ENCODE measurements around the gene NUP214. TPM values are rescaled to one million over a fixed set of nuclear protein-coding genes. Genes with fewer than 3 reads are reported as not detected.
A peak's percentile ranks its signal among the peaks of the same experiment; 100 is the strongest.

NUP214 gene
- polyA plus RNA-seq, 1 donor from 2014 or later: 15.0 TPM

GRCh38 chr9:131282175-131282574, 156.8 kb downstream of the NUP214 start:
- Histone ChIP-seq H3K9ac (ENCODE audit: low read length) (no peak overlapping the region), H3K4me3 (ENCODE audit: low read length) (no peak overlapping the region), H3K27ac (ENCODE audit: low read length) (no peak overlapping the region), H4K20me1 (ENCODE audit: insufficient read depth) (no peaks in the 10 kb centered on the region), H3K9me2 (ENCODE audit: insufficient read depth, low read length) (no peaks in the 10 kb centered on the region), H3K27me3 (ENCODE audit: insufficient read depth, low read depth, low read length) (peaks cover 24% of the 10 kb centered on the region), H3K79me2 (replicated peaks; ENCODE audit: insufficient read depth, low read length) (no peaks in the 10 kb centered on the region), H3K4me2 (ENCODE audit: low read length) (no peak overlapping the region), H2AFZ (ENCODE audit: low read depth, low read length) (no peak overlapping the region), H3F3A (ENCODE audit: insufficient read depth, low read length, poor library complexity, severe bottlenecking) (no peaks in the 10 kb centered on the region), H3K36me3 (ENCODE audit: insufficient read depth, low read length) (no peaks in the 10 kb centered on the region), H3K9me3 (ENCODE audit: low read length) (no peaks in the 10 kb centered on the region)
- TF ChIP-seq RAD21 (conservative IDR thresholded peaks at IDR 0.05) (no peak), TAF1 (IDR thresholded peaks at IDR 0.05; ENCODE audit: low read depth) (no peak), REST (IDR thresholded peaks at IDR 0.05; ENCODE audit: borderline replicate concordance) (no peak), CTCF (IDR thresholded peaks at IDR 0.05; ENCODE audit: poor library complexity, severe bottlenecking) (no peak), MXI1 (conservative IDR thresholded peaks at IDR 0.05; ENCODE audit: poor library complexity, severe bottlenecking) (no peak), EZH2 (IDR thresholded peaks at IDR 0.05; ENCODE audit: borderline replicate concordance, insufficient read depth, low read length, poor library complexity, severe bottlenecking) (no peak), EP300 (conservative IDR thresholded peaks at IDR 0.05; ENCODE audit: poor library complexity, severe bottlenecking) (no peak), SMC3 (conservative IDR thresholded peaks at IDR 0.05; ENCODE audit: poor library complexity) (no peak), POLR2AphosphoS5 (IDR thresholded peaks at IDR 0.05) (no peak)

- no peaks in the 10 kb centered on the region for H4K20me1 ChIP-seq (ENCODE audit: insufficient read depth)
- no peaks in the 10 kb centered on the region for H3K9me3 ChIP-seq (ENCODE audit: low read length)
- TF ChIP-seq MXI1 (conservative IDR thresholded peaks at IDR 0.05; ENCODE audit: poor library complexity, severe bottlenecking) (no peak), REST (IDR thresholded peaks at IDR 0.05; ENCODE audit: borderline replicate concordance) (no peak), RAD21 (conservative IDR thresholded peaks at IDR 0.05) (no peak), SMC3 (conservative IDR thresholded peaks at IDR 0.05; ENCODE audit: poor library complexity) (no peak), EZH2 (IDR thresholded peaks at IDR 0.05; ENCODE audit: borderline replicate concordance, insufficient read depth, low read length, poor library complexity, severe bottlenecking) (no peak), POLR2AphosphoS5 (IDR thresholded peaks at IDR 0.05) (no peak), EP300 (conservative IDR thresholded peaks at IDR 0.05; ENCODE audit: poor library complexity, severe bottlenecking) (no peak), TAF1 (IDR thresholded peaks at IDR 0.05; ENCODE audit: low read depth) (no peak), CTCF (IDR thresholded peaks at IDR 0.05; ENCODE audit: poor library complexity, severe bottlenecking) (no peak)
- no peaks in the 10 kb centered on the region for H3K9me2 ChIP-seq (ENCODE audit: insufficient read depth, low read length)
- no peaks in the 10 kb centered on the region for H3K79me2 ChIP-seq (replicated peaks; ENCODE audit: insufficient read depth, low read length)
- no peak overlapping the region for H2AFZ ChIP-seq (ENCODE audit: low read depth, low read length)
- no peaks in the 10 kb centered on the region for H3F3A ChIP-seq (ENCODE audit: insufficient read depth, low read length, poor library complexity, severe bottlenecking)
- peak overlapping the region; percentile 16 for H3K9ac ChIP-seq (ENCODE audit: low read length)
- peak overlapping the region; percentile 53 for H3K4me3 ChIP-seq (ENCODE audit: low read length)
- H3K36me3 ChIP-seq (ENCODE audit: insufficient read depth, low read length): no peaks in the 10 kb centered on the region
- H3K4me2 ChIP-seq (ENCODE audit: low read length): no peak overlapping the region
- peaks cover 24% of the 10 kb centered on the region for H3K27me3 ChIP-seq (ENCODE audit: insufficient read depth, low read depth, low read length)
- H3K27ac ChIP-seq (ENCODE audit: low read length): no peak overlapping the region
Measured at GRCh38 chr9:131282688-131283422, 157.5 kb downstream of the NUP214 start.
